Muscle layer of colon (tissue), 2 donors: ENCODE measurements around the gene AGPAT4.

Source experiments
- H3K27ac ChIP-seq: one replicate; pipeline ENCODE4 v1.7.0; 2013; ENCODE audit warnings: low read depth, mild to moderate bottlenecking, low read length, moderate library complexity
- H3K27me3 ChIP-seq, 2 donors: one replicate each; pipeline ENCODE4 v1.7.0; 2013; ENCODE audit warnings: low read length in 2 of 2, mild to moderate bottlenecking in 2 of 2; ENCODE audit not compliant: insufficient read depth in 2 of 2, control insufficient read depth in 1 of 2
- H3K36me3 ChIP-seq: one replicate; pipeline ENCODE4 v1.7.0; 2013; ENCODE audit warnings: mild to moderate bottlenecking, low read length; ENCODE audit not compliant: insufficient read depth
- H3K4me1 ChIP-seq: one replicate; pipeline ENCODE4 v1.7.0; 2013; ENCODE audit warnings: mild to moderate bottlenecking, low read length; ENCODE audit not compliant: insufficient read depth
- H3K4me3 ChIP-seq, 2 donors: one replicate each; pipeline ENCODE4 v1.7.0; 2013; ENCODE audit warnings: low read length in 2 of 2, low read depth in 1 of 2, mild to moderate bottlenecking in 1 of 2, moderate library complexity in 1 of 2
- H3K9ac ChIP-seq: one replicate; pipeline ENCODE4 v1.7.0; 2013; ENCODE audit warnings: low read length
- H3K9me3 ChIP-seq: one replicate; pipeline ENCODE4 v1.7.0; 2013; ENCODE audit warnings: mild to moderate bottlenecking, low read length
- donor health status: abdominal sarcoma.
- donor health status: Adenocarcinoma of cecum.

AGPAT4 gene

DNA sequence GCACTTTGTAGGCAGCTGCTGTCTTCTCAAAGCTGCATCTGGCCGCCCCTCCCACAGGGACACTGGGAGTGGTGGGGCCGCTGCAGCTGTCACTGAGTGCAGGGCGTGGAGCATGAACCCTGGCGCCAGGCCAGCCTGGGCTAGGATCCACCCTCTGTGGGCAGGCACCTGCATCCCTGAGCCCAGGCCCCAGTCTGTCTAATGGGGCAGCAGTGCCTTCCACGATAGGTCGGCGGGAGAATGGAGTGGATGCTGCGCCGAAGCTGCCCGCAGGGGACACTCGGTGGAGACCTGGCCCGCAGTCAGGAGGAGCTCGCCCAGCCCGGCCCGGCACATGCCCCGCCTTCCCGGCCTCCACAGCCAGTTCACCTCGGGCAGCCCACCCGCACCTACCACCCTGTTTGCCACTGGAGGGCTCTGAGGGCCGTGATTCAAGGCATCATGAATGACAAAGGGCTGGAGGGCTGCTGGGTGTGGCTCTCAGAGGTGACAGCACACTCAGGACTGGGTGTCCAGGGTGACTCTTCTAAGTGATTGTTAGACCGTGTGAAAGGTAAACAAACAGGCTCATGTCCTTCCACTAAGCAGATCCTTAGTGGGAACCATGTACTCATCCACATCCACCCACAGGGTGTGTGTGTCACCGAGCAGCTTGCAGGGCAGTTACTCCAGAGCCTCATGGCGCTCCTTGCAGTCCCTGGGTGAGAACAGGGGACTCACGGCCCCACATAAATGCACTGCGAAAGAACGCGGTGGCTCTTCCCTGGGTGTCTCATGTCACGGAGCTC lies 133.9 kb downstream of the AGPAT4 start:
- Histone ChIP-seq H3K36me3 (peaks cover 15% of the 10 kb centered on the region), H3K27ac (no peak overlapping the region), H3K4me3 (no peak overlapping the region), H3K4me1 (no peaks in the 10 kb centered on the region), H3K9ac (no peak overlapping the region), H3K9me3 (no peaks in the 10 kb centered on the region), H3K27me3 (no peaks in the 10 kb centered on the region)

DNA sequence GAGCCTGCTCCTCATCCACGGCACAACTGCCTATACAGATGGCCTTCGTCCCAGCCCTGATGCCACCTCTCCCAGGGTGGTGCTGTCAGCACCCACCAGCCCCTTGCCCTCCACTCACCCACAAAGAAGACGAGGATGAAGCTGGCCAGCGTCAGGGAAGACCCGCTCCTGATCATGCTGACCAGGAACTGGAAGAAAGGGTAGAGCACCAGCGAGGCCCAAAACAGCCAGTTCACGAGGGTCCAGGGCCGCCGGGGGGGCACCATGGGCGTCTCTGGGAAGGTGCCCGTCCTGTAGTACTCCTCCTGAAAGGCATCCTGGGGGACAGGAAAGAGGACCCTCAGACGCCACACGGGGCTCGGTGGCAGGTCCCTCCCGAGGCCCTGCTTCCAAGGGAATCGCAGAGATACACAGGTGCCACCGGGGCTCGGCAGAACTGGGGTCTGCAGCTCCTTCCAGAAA lies 134.5 kb downstream of the AGPAT4 start:
- H3K27me3 ChIP-seq: no peaks in the 10 kb centered on the region
- peaks cover 15% of the 10 kb centered on the region for H3K36me3 ChIP-seq
- no peak overlapping the region for H3K4me3 ChIP-seq
- H3K27ac ChIP-seq: no peak overlapping the region
- H3K4me1 ChIP-seq: no peaks in the 10 kb centered on the region
- H3K9ac ChIP-seq: no peak overlapping the region
- no peaks in the 10 kb centered on the region for H3K9me3 ChIP-seq

DNA sequence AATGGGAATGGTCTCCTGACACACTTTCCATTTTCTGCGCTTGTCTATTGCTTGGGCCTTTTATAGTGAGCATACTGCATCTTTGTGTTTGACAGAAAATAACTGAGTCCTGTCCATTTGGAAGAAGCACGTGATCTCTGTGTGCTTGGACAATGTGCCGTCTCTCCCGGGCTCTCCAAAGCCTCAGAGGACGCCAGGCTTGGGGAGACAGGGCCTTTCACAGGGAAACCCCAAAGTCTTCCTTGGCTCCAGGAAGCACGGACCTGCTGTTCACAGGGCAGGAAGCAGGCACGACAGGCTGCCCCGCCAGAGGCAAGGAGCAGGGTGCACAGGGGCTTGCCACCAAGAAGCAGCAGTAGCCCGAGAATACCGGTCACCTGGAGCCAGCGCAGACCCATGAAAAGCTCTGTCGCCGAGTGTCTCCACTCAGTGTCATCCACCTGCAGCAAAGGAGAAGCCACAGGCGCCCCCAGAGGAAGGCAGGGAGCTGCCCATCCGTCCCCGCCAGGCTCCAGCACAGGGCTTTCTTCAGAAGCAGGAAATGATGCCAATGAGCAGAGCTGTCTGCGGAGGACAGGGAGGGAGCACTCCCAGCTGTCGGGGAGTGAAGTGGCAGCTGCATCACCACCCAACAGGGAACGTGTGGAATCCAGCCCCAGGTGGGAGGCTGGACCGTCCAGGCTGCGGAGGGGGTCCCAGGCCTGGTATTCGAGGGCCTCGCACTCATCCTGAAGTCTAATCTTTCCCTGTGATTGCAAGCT lies 135.1 kb downstream of the AGPAT4 start:
- no peak overlapping the region for H3K4me3 ChIP-seq
- H3K4me1 ChIP-seq: no peaks in the 10 kb centered on the region
- peaks cover 15% of the 10 kb centered on the region for H3K36me3 ChIP-seq
- H3K9ac ChIP-seq: no peak overlapping the region
- no peaks in the 10 kb centered on the region for H3K9me3 ChIP-seq
- no peak overlapping the region for H3K27ac ChIP-seq
- no peaks in the 10 kb centered on the region for H3K27me3 ChIP-seq

DNA sequence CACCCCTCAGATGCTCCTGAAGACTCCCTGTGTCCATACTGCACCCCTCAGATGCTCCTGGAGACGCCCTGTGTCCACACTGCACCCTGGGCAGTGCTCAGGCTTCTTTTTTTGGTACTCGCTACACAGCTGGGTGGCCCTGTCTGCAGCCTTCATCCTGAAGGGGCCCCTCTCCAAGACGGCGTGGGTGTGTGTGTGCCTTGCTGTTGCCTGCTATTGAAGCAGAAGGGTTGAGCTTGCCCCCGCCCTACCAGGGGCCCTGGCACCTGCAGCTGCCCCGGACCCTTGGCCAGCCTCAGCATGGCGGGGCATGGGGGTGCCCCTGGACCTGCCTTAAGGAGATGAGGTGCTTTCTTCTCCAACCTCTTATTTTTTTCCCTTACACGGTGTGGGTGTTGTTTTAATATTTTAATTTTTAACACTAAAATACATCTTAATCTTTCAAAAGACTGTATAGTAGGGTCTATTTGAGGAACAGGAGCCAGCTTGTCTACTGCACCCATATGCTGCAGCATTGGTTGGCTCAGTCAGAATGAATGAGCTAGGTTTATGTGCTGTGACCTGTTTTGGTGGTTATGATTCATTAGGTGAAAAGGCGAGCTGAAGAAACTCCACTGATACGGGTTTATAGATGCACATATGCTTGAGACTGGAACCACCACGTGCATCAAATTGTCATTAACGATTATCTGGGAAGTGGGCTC lies 135.9 kb downstream of the AGPAT4 start:
- no peaks in the 10 kb centered on the region for H3K9me3 ChIP-seq

DNA sequence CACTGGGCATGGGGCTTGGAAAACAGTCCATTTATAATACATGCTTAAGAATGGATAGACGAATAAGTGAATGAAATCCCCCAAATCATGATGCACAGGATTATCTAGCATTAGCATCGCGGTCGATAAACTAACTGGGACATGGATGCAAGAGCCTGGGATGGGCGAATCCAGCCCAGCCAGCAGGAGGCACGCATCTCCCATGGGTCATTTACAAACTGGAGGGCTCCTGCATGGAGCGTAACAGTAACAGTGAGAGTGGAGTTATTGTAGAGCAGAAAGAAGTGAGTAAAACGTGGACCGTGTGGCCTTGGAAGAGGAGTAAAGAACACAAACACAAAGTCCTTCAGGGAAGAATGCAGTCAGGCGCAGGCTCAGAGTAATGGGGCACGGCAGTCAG lies 136.5 kb downstream of the AGPAT4 start:
- peaks cover 15% of the 10 kb centered on the region for H3K36me3 ChIP-seq
- no peaks in the 10 kb centered on the region for H3K27me3 ChIP-seq
- no peak overlapping the region for H3K27ac ChIP-seq
- no peaks in the 10 kb centered on the region for H3K4me1 ChIP-seq
- H3K9ac ChIP-seq: no peak overlapping the region
- H3K4me3 ChIP-seq: no peak overlapping the region
- H3K9me3 ChIP-seq: no peaks in the 10 kb centered on the region

More for the DNA sequence above, 135.9 kb downstream of the AGPAT4 start:
- H3K27me3 ChIP-seq: no peaks in the 10 kb centered on the region
- H3K27ac ChIP-seq: no peak overlapping the region
- no peak overlapping the region for H3K9ac ChIP-seq
- H3K4me3 ChIP-seq: no peak overlapping the region
- H3K4me1 ChIP-seq: no peaks in the 10 kb centered on the region
- peaks cover 15% of the 10 kb centered on the region for H3K36me3 ChIP-seq

DNA sequence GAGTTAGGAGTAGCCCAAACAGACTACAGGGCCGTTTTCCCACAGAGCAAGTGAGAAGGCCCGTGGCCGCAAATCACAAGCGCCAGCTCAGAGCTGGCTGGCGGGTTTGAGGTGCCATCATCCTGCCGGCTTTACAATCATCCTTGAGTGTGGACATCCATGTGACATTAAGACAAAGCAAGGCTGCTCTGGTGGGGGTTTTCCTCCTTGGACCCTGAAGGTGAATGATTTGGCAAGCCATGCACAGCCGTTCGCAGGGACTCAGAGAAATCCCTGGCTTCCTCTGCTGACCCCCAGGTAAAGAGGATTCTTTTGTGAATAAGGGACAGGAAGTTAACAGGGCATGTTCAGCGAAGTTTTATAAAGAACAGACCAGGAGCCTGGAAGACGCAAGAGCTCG lies 137.2 kb downstream of the AGPAT4 start:
- no peak overlapping the region for H3K9ac ChIP-seq
- H3K27ac ChIP-seq: no peak overlapping the region
- H3K4me1 ChIP-seq: no peaks in the 10 kb centered on the region
- peaks cover 15% of the 10 kb centered on the region for H3K36me3 ChIP-seq
- no peaks in the 10 kb centered on the region for H3K27me3 ChIP-seq
- no peak overlapping the region for H3K4me3 ChIP-seq
- H3K9me3 ChIP-seq: no peaks in the 10 kb centered on the region

DNA sequence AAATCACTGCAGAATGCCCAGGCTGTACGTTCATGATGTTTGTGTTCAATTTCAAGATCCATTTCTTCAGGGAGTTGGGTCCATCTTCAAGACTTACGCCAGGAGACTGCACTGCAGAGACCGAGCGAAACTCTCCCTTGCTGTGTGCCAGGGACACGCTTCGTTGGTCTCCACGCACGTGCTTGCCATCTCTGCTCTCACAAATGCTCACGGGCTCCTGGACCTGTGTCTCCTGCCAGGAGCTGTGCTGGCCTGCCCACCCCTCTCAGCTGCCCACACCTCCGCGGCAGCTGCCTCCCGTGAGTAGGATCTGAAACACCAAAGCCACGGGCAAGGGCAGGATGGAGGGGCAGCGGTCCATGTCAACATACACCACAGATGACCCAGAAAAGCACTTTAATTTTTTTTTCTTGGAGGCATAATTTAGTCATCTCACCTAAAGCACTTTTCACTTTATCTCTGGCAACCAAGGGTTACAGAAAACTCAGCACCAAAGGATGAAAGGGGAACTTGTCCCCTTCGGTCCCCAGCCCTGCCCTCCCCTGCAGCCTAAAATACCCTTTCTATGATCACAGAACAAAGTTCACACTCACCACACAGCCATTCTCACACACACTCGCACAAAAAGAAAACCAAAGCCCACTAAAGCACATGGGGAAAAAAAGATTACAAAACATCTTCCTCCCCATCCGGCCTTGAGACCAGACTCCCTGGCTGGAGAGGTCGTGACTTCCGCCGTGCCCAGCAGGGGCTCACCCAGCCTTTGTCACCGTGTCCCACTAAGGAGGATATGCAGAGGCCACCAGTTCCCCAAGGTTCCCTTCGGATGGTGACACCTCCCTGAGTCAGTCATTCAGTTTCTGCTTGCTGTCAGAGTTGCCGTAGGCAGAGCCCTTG lies 137.9 kb downstream of the AGPAT4 start:
- Histone ChIP-seq H3K36me3 (peaks cover 15% of the 10 kb centered on the region), H3K27me3 (no peaks in the 10 kb centered on the region), H3K9ac (no peak overlapping the region), H3K9me3 (no peaks in the 10 kb centered on the region), H3K4me1 (no peaks in the 10 kb centered on the region), H3K4me3 (no peak overlapping the region), H3K27ac (no peak overlapping the region)

DNA sequence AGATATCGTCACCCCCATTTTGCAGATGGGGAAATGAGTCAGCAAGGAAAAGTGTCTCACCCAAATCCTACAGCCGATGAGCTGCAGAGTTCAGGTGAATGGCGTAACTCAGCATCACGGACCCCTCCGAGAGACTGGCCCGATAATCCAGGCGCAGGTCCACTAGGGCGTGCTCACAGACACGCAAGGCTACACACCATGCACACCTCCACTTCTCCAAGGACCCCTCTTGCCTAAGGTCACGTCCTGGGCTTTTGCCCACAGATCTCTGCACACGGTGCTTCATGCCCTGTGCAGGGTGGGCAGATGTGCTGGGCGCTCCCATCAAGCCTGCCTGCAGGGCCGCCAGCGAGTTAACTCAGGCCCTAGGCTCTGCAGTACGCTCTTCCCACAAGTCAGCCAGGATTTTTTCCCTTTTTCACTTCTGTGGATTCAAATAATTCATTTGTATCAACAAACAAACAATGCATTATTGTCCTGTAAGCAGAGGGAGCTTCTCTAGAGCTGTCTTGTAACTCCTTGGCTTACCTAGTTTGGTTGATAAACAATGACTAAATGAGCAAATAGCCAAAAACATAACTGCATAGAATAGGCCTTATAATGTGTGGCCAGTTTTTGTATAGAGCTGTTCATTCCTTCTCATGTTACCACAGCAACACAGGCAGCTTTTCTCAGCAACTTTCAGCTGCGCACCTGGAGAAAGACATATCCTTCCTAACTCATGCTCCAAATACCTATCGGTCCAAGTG lies 139.1 kb downstream of the AGPAT4 start:
- Histone ChIP-seq H3K4me1 (no peaks in the 10 kb centered on the region), H3K27me3 (no peaks in the 10 kb centered on the region), H3K9ac (no peak overlapping the region), H3K27ac (no peak overlapping the region), H3K9me3 (no peaks in the 10 kb centered on the region), H3K36me3 (peaks cover 15% of the 10 kb centered on the region), H3K4me3 (no peak overlapping the region)

DNA sequence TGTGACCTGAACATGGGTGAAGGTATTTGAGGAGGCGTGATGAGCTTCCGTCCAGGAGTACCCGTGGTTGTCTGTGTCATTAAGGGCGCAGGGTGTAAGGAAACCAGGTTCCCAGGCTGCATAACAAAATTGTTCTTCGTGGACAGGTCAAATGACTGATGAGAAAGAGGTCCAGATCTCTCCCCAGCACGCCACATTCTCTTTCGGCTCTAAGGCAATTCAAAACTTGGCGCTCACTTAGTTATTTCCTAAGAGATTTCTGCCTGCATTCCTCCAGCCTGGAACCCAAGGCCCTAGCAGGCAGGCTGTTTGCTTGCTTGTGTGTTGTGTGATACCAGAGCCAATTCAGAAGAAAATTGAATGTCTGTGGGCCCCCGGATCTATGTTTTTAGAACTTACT lies 139.9 kb downstream of the AGPAT4 start:
- Histone ChIP-seq H3K27ac (no peak overlapping the region), H3K9ac (no peak overlapping the region), H3K36me3 (peaks cover 15% of the 10 kb centered on the region), H3K4me1 (no peaks in the 10 kb centered on the region), H3K9me3 (no peaks in the 10 kb centered on the region), H3K4me3 (no peak overlapping the region), H3K27me3 (no peaks in the 10 kb centered on the region)

DNA sequence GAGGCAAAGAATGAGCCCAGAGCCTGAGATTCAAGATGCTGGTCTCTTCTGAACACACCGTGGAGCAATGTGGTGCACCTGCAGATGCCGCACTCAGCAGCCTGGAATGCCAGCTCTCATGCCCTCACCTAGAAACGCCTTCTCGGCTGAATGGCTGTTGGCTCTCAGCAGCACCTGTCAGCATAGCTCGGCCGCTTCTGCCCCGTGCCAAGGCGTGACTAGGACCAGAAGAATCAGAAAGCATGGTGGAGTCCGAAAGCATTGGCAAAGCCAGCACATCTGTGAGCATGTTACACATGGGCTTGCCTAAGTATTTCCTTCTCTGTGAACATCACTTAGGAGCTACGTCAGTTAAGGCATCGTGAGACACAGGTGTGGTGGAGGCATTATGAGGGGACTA lies 141.5 kb downstream of the AGPAT4 start:
- Histone ChIP-seq H3K27ac (no peak overlapping the region), H3K9ac (no peak overlapping the region), H3K36me3 (peaks cover 8% of the 10 kb centered on the region), H3K4me1 (no peaks in the 10 kb centered on the region), H3K27me3 (no peaks in the 10 kb centered on the region), H3K4me3 (no peak overlapping the region), H3K9me3 (no peaks in the 10 kb centered on the region)
